Memory B cell (primary cell): ENCODE results near the gene CELF2.

Experiments
- ATAC-seq: fragments of 150-1000 bp; cut with Tn5 transposase; 2 replicates; pipeline ENCODE4 v1.10.0; 2021; ENCODE audit warnings: low read depth, mild to moderate bottlenecking, moderate library complexity
- DNase-seq, 2 donors: peaks; one replicate each; pipeline ENCODE4 v3.0.0; 2022; ENCODE audit warnings: low spot score in 2 of 2
- H3K27ac Mint-ChIP-seq: one replicate; pipeline ENCODE4 v1.8.0; 2022; ENCODE audit warnings: mild to moderate bottlenecking, moderate library complexity, mixed read lengths
- H3K27me3 Mint-ChIP-seq: one replicate; pipeline ENCODE4 v1.8.0; 2022; ENCODE audit warnings: mixed read lengths
- H3K36me3 Mint-ChIP-seq: one replicate; pipeline ENCODE4 v1.8.0; 2022; ENCODE audit warnings: mild to moderate bottlenecking, mixed read lengths
- H3K4me1 Mint-ChIP-seq: one replicate; pipeline ENCODE4 v1.8.0; 2022; ENCODE audit warnings: mixed read lengths
- H3K4me3 Mint-ChIP-seq: one replicate; pipeline ENCODE4 v1.8.0; 2022; ENCODE audit warnings: mild to moderate bottlenecking, moderate library complexity, mixed read lengths
- H3K9me3 Mint-ChIP-seq: one replicate; pipeline ENCODE4 v1.8.0; 2022; ENCODE audit warnings: mixed read lengths

CELF2 gene

DNA sequence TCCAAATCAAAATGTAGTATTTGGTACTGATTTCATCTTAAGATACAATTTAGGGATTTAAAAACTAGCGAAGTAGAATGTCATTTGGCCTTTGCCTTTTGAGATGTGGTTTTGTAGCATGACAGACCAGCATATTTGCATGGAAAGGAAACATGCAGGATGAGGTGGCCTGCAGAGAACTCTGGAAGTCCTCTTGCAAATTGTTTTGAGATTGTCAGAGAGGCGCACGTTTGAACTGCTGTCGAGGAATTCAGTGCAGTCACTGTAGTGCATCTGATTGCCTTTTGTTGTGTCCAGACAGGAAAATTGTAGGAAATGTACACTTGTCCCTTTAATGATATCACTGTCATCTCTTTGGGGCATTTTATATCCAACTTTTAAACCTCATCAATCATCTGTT is 136.7 kb downstream of the CELF2 start:
- Mint-ChIP-seq H3K4me3 (peak overlapping the region; percentile 55), H3K27ac (peak overlapping the region; percentile 15), H3K4me1 (peaks cover 59% of the 10 kb centered on the region), H3K9me3 (no peaks in the 10 kb centered on the region), H3K27me3 (no peaks in the 10 kb centered on the region), H3K36me3 (no peaks in the 10 kb centered on the region)
- ATAC-seq (peak; percentile 57), DNase-seq (no peak)

DNA sequence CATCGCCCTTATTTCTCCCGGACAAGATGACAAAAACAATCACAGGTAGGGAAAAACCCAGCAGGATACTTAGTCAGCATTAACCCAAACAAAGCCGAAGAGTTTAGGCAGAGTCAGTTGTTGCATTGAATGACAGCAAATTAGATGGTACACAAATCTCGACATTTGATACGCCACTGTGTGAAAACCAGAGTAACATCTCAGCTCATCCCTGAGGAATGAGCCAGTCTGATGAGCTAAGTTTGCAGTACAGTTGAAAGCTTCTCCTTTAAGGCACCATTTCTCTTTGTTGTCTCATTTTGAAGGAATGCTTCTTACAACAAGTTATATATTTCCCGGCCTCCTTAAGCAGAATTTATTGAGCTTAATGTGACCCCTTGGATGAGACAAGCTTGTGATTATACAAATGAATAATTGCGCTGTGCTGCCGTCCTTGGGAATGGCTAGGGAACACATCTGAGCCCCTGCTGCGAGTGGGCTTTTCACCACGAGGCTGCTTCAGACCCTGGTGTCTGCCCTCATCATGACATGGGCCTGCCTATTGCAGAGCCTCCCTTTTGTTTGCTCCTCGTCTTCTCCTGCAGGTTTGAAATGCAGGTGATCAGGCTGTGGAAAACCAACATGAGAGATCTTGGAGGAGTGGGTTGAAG is 137.3 kb downstream of the CELF2 start:
- DNase-seq: no peak
- ATAC-seq: no peak
- peak overlapping the region; percentile 11 for H3K4me3 Mint-ChIP-seq
- no peaks in the 10 kb centered on the region for H3K36me3 Mint-ChIP-seq
- H3K27ac Mint-ChIP-seq: no peak overlapping the region
- H3K9me3 Mint-ChIP-seq: no peaks in the 10 kb centered on the region
- H3K27me3 Mint-ChIP-seq: no peaks in the 10 kb centered on the region
- H3K4me1 Mint-ChIP-seq: peaks cover 53% of the 10 kb centered on the region

DNA sequence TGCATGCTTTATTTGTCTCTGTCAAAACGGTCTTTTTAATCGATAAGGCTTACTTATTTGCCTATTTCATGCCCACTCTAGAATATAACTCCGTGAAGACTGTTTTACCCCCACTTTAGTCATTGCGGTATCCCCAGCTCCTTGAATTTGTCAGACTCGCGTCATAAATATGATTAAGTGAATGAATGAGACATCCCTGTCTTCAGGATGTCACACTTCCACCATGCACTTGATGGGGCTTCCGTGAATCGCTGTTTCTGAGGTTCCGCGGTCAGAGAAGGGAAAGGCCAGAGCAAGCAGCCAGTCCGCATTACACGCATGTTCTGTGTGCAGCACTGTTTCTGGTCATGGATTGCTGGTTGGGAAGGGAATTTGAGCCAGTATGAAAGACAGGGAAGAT is 138.8 kb downstream of the CELF2 start:
- Mint-ChIP-seq H3K4me3 (no peak overlapping the region), H3K4me1 (peaks cover 45% of the 10 kb centered on the region), H3K9me3 (no peaks in the 10 kb centered on the region), H3K27ac (no peak overlapping the region), H3K27me3 (no peaks in the 10 kb centered on the region), H3K36me3 (no peaks in the 10 kb centered on the region)
- ATAC-seq (no peak), DNase-seq (no peak)

DNA sequence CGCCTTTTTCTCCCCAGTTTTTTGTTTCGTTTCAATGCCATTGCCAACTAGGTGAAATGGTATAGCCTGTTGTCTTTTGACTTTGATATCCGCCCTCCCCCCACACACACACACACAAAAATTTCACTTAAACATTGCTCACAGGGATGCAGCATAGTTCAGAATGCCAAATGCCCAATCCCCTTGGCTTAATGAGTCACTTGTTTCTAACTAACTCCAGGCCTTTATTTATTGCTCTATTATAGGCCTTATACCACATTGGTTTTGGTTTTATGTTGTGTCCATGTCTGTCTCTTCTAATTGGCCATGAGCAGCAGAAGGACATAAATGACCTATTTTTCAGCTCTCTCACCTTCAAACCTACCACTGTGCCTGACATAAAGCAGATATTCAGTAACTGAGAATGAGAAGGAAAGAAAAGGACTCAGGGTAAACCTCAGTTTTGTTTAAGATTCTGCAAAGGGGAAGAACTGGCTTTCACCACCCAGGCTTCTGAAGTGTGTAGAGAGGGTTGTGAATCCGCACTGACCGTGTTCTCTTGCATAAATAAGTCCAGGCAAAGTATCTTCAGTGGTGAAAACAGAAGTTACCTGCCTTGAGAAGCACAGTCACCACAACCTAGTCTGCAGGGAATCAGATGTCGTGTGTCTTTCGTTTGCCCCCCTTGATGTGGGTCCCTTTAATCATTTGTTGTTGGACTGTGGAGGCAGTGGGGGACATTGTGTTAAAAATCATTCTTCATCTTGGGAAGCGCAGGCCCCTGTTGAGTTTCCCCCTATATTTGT is 139.8 kb downstream of the CELF2 start:
- peak overlapping the region; percentile 79 for H3K27ac Mint-ChIP-seq
- peaks cover 1% of the 10 kb centered on the region for H3K9me3 Mint-ChIP-seq
- H3K36me3 Mint-ChIP-seq: no peaks in the 10 kb centered on the region
- peaks cover 53% of the 10 kb centered on the region for H3K4me1 Mint-ChIP-seq
- H3K27me3 Mint-ChIP-seq: no peaks in the 10 kb centered on the region
- ATAC-seq (peak; percentile 58), DNase-seq (no peak)
- H3K4me3 Mint-ChIP-seq: peak overlapping the region; percentile 41

DNA sequence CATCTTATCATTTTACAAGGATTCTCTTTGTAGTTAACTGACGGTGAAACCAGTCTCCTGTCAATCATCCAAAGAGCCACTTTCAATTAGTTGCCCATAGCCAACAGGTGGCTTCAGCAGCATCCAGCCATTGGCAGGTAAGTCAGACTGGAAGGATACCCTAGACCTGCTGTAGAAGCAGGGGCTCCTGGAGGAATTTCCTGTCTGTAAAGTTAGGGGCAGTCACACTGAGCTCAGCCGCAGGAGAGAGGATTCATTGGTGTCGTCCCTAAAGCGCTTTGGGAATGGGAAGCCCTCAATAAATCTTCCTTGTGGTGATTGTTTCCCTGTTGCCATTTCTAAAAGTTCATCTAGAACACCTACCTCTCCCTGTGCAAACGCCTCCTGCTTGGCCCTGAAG is 140.4 kb downstream of the CELF2 start:
- Mint-ChIP-seq H3K4me3 (peak overlapping the region; percentile 30), H3K4me1 (peaks cover 53% of the 10 kb centered on the region), H3K27me3 (no peaks in the 10 kb centered on the region), H3K36me3 (no peaks in the 10 kb centered on the region), H3K9me3 (peaks cover 1% of the 10 kb centered on the region), H3K27ac (peak overlapping the region; percentile 79)
- DNase-seq (no peak), ATAC-seq (no peak)

DNA sequence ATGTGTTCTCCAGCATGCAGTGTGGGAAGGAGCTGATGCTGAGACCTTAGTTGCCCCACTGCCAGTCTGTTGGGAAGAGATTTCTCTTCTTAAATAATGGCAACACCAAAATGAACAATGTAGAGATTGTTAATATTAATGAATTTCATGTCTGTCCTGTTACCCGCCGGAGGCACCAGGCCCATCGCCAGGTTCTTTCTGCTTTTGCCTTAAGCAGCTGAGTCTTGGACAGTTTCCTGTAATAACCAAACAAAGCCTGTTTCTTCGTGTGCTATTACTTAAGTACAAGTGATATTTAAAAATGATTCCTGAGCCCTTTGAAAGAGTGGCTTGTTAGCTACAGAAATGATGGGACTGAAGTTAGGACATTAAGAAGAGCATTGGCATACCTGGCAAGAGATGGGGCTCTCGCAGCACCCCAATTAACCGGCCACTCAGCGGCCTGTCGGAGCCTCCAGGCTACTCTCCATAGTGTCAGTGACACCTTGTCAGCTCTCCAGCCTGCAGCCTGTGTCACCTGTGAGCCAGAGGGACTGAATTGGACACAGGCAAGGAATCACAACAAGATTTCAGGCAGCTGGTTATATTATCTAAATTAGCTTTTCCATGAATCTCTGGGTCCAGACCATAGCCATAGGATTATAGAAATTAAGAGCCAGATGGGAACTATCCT is 142.0 kb downstream of the CELF2 start:
- Mint-ChIP-seq H3K36me3 (no peaks in the 10 kb centered on the region), H3K27me3 (no peaks in the 10 kb centered on the region), H3K27ac (no peak overlapping the region), H3K4me1 (peaks cover 49% of the 10 kb centered on the region), H3K9me3 (peaks cover 1% of the 10 kb centered on the region), H3K4me3 (no peak overlapping the region)
- ATAC-seq (no peak), DNase-seq (no peak)

DNA sequence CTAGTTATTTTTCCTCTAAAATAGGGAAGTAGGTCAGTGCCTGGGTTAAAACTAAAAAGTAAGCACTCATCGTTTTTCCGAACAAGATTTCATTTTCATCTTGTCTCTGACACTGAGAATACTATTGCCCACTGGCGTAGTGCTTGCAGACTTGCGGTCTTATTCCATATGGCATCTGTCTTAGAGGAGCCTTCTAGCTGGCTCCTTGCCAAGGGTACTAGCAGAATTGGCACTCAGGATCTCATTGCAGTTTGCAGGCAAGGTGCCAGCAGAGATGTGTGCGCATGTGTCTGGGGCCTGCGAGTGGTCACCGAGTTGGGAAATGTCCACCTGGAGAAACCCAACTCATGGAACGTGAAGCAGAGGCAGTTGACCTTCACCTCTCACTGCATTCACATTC is 143.4 kb downstream of the CELF2 start:
- no peak for DNase-seq
- no peak overlapping the region for H3K27ac Mint-ChIP-seq
- H3K27me3 Mint-ChIP-seq: no peaks in the 10 kb centered on the region
- peaks cover 1% of the 10 kb centered on the region for H3K9me3 Mint-ChIP-seq
- H3K4me3 Mint-ChIP-seq: peak overlapping the region; percentile 55
- peaks cover 46% of the 10 kb centered on the region for H3K4me1 Mint-ChIP-seq
- ATAC-seq: peak; percentile 9
- peaks cover 2% of the 10 kb centered on the region for H3K36me3 Mint-ChIP-seq

DNA sequence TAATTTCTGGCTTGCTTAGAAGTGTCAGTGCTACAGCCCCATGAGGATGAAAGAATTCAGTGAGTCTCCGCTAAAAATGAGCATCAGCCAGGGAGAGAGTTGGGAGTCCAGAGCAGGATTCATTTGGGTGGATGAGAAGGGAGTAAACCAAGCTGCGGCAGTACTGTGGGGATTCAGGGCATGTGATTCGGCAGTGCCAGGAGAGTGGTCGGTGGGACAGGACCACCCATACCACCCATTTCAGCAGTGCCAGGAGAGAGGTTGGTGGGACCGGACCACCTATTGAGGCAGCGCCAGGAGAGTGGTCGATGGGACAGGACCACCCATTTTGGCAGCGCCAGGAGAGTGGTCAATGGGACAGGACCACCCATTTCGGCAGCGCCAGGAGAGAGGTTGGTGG is 144.2 kb downstream of the CELF2 start:
- no peaks in the 10 kb centered on the region for H3K27me3 Mint-ChIP-seq
- DNase-seq (no peak), ATAC-seq (no peak)
- peak overlapping the region; percentile 55 for H3K4me3 Mint-ChIP-seq
- no peak overlapping the region for H3K27ac Mint-ChIP-seq
- H3K4me1 Mint-ChIP-seq: peaks cover 43% of the 10 kb centered on the region
- peaks cover 1% of the 10 kb centered on the region for H3K9me3 Mint-ChIP-seq
- H3K36me3 Mint-ChIP-seq: peaks cover 5% of the 10 kb centered on the region

DNA sequence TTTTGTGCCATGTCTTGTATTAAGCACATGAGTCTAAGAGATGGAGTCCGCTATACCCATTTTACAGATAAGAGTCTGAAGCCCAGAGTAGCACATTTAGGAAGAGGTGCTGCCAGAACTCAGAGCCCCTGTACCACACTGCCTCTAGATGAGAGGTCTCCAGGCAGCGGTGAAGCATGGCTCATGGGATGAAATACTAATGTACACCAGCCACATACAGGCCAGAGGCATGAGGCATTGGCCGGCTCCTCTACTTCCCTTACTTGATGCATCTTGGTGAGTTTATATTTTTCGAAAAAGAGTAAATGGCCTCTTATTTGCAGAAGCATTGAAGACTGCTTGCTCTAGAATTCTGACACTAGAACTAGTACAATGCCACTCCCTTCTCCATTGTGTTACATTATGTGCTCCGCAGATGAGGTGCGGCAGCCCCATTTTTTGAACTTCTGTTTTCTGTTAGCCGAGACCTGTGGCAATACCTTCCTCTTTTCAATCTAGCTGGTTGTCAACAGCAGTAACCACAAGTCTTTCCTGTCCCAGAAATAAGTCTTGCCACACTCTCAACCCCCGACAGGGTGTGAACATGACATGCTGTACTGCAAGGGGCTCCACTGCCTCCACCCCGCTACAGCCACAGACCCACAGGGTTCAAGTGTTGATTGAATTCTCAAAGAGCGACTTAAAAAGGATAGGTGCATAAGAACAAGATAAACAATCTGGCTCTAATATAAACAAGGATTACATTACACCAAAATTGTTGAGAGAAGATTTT is 145.3 kb downstream of the CELF2 start:
- DNase-seq (peak; percentile 55 to 79), ATAC-seq (peak; percentile 74)
- no peak overlapping the region for H3K4me3 Mint-ChIP-seq
- H3K36me3 Mint-ChIP-seq: peaks cover 10% of the 10 kb centered on the region
- peaks cover 40% of the 10 kb centered on the region for H3K4me1 Mint-ChIP-seq
- no peaks in the 10 kb centered on the region for H3K27me3 Mint-ChIP-seq
- peaks cover 1% of the 10 kb centered on the region for H3K9me3 Mint-ChIP-seq
- H3K27ac Mint-ChIP-seq: no peak overlapping the region

DNA sequence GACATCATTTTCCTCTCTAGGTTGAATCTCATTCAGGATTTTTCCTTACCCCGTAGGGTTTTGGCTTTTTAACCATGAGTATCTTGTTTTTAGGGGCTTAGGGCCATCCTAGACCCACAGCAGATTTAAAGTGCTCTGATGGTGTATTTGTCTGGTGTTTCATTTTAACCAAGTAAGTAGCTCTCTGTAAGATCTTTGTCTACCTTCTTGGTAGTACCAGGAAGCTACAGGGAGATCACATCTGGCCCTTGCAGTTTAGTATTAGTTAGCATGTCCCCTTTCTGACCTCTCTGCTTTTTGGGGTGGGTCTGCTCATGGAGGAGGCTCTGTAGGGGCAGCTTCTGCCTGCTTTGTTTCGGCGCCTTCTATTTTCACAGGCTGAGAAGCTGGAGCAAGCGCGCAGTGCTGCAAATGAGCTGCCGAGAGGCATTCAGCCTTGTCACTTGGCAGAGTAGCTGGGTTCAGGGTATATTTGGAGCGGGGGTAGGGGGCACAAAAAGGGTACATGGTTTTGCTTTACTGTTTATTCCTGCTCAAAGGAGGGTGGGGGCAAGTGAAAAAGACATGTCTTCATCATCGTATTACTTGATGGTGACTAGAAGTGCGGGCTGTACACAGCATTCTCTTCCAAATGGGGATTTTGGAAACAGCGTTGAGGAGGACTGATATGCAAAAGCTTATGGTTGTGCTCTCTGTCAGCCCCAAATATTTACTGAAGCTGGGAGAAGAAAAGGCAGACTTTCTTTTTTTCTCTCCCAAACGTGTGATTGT is 146.3 kb downstream of the CELF2 start:
- peaks cover 1% of the 10 kb centered on the region for H3K9me3 Mint-ChIP-seq
- H3K27me3 Mint-ChIP-seq: no peaks in the 10 kb centered on the region
- peaks cover 10% of the 10 kb centered on the region for H3K36me3 Mint-ChIP-seq
- ATAC-seq: no peak
- peaks cover 37% of the 10 kb centered on the region for H3K4me1 Mint-ChIP-seq
- DNase-seq: no peak
- H3K4me3 Mint-ChIP-seq: no peak overlapping the region
- H3K27ac Mint-ChIP-seq: no peak overlapping the region

DNA sequence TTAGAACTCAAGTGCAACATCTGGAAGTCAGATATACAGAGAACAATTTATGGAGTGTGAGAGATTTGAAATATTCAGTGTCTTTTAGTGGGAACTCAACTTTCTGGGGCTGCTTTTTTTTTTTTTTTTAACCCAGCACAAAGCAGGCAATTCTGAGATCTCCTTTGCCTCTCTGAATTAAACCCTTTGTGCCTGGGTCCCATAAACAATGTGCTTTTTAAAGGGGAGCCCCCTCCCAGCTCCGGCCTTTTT is 146.8 kb downstream of the CELF2 start:
- H3K4me1 Mint-ChIP-seq: peaks cover 37% of the 10 kb centered on the region
- ATAC-seq: no peak
- peaks cover 10% of the 10 kb centered on the region for H3K36me3 Mint-ChIP-seq
- peaks cover 1% of the 10 kb centered on the region for H3K9me3 Mint-ChIP-seq
- no peak overlapping the region for H3K27ac Mint-ChIP-seq
- no peak overlapping the region for H3K4me3 Mint-ChIP-seq
- no peak for DNase-seq
- H3K27me3 Mint-ChIP-seq: no peaks in the 10 kb centered on the region

DNA sequence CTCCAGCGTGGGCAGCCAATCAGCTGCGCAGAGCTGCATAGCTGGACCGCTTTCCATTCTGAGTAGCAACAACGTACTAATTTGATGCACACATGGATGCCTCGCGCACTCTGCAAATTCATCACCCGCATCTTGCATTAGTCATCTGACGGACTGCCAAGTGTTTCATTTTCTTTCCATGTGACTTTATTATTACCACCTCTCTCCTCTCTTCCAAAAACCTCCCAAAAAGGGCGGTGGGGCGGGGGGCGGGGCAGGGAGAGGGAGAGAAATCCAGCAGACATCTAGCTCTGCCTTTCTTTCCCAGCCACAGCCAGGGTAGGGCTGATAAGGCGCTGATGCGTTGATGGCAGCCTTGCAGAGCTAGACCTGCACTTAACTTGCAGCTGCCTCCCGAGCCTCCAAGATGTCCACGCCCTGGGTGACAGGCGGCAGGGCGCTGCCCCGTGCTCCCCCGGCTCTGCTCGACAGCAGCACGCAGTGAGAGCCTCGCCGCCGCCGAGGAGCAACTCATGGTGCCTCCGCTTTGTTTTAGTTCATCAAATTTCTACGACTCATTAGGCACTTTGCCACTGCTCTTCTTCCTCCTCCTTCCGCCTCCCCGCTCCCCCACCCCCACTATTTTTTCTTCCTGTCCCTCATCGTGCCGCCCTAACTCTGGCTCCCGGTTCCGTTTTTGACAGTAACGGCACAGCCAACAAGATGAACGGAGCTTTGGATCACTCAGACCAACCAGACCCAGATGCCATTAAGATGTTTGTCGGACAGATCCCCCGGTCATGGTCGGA is 147.3 kb downstream of the CELF2 start:
- ATAC-seq: peak; percentile 30
- H3K4me3 Mint-ChIP-seq: no peak overlapping the region
- H3K27me3 Mint-ChIP-seq: no peaks in the 10 kb centered on the region
- peaks cover 10% of the 10 kb centered on the region for H3K36me3 Mint-ChIP-seq
- H3K27ac Mint-ChIP-seq: no peak overlapping the region
- peaks cover 37% of the 10 kb centered on the region for H3K4me1 Mint-ChIP-seq
- peak; percentile 38 to 52 for DNase-seq
- H3K9me3 Mint-ChIP-seq: peaks cover 1% of the 10 kb centered on the region
